ENCODE measurements around the gene CUBN.

Gene CUBN

DNA sequence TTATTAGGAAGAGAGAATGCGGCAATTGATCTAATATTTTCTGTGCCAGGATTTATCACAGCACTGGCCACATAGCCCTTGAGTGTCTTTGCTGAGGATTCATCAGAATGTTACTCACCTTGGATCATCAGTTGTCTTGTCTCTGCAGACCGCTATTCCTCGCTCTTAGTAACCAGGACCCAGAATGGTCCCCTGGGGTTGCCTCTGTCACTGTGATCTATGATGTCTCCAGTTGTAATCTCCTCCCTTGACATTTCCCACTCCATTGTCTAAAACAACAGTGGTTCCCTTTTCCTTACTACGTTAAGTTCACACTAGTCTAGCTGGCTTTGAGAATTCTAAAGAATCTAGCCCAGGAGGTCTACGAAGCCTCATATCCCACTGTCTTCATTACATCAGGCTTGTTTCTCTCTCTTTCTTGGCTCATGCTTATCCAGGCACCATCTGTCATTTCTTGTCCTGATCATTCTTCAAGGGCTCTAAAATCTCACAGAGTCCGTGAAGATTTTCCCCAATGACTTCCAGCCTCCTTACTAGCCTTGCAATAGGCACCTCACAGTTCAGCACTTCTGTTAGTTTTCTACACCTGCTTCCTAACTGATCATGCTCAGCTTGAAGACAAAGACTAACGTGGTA is 125.8 kb downstream of the CUBN start:
- no peak for TF ChIP-seq ZFX (IDR thresholded peaks at IDR 0.05)
- TF ChIP-seq, protein P1, sequence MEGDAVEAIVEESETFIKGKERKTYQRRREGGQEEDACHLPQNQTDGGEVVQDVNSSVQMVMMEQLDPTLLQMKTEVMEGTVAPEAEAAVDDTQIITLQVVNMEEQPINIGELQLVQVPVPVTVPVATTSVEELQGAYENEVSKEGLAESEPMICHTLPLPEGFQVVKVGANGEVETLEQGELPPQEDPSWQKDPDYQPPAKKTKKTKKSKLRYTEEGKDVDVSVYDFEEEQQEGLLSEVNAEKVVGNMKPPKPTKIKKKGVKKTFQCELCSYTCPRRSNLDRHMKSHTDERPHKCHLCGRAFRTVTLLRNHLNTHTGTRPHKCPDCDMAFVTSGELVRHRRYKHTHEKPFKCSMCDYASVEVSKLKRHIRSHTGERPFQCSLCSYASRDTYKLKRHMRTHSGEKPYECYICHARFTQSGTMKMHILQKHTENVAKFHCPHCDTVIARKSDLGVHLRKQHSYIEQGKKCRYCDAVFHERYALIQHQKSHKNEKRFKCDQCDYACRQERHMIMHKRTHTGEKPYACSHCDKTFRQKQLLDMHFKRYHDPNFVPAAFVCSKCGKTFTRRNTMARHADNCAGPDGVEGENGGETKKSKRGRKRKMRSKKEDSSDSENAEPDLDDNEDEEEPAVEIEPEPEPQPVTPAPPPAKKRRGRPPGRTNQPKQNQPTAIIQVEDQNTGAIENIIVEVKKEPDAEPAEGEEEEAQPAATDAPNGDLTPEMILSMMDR (conservative IDR thresholded peaks at IDR 0.05), result no peak
- H3K27ac ChIP-seq, result no peak overlapping the region

DNA sequence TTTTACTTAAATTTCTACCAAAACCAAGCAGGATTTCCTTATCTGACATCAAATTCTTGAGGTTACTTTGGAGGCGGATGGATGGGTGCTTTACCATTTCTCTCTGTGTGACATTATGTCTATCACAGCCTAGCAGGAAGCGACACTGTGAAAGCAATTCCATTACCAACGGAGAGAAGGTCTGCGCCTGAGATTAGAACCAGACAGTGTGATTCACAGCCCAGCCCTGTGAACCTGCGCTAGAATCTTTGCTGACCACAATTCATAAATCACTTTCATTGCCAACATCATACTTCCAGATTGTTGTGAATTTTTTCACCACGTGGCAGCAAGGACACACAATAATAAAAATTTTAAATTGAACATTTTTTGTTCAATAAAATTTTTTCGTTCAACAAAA is 126.5 kb downstream of the CUBN start:
- TF ChIP-seq, protein P1 (conservative IDR thresholded peaks at IDR 0.05), result no peak
- no peak for TF ChIP-seq ZFX (IDR thresholded peaks at IDR 0.05)
- H3K27ac ChIP-seq, result no peak overlapping the region

DNA sequence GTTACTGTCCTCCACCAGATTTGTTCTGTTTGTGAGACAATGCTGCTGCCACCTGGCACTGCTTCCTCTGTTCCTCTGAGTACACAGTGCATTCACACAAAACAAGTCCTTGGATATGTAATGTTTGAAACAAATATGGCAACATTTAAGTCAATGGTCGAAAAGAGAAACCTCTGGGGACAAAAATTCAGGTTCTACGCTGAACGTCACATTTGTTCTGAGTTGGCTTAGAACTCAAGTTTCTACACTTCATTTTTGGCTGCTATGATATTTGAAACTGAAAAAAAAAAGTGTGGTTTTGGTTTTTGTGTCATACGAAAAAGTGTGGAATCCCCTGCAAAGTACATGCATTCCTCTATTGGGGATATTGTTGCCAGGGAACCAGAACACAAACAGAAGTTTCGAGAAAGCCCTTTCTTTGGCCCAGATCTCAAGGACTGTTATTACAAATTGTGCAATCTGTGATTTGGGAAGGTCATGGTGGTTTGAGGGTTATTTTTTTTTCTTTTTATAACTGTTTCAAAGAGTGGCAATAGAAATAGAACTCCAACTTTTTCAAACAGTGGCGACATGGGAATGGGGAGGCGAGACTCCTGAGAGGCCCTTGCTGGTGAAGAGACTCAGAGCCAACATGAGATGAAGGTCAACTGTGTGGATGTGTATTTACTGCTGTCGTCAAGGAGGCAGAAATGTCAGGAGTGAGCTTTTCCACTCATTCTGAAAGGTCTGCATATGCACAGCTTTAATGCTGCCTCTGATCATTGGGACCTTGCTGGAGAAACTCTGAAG is 127.5 kb downstream of the CUBN start:
- no peak for TF ChIP-seq ZFX (IDR thresholded peaks at IDR 0.05)
- TF ChIP-seq, protein P1 (conservative IDR thresholded peaks at IDR 0.05), result no peak
- no peak overlapping the region for H3K27ac ChIP-seq

DNA sequence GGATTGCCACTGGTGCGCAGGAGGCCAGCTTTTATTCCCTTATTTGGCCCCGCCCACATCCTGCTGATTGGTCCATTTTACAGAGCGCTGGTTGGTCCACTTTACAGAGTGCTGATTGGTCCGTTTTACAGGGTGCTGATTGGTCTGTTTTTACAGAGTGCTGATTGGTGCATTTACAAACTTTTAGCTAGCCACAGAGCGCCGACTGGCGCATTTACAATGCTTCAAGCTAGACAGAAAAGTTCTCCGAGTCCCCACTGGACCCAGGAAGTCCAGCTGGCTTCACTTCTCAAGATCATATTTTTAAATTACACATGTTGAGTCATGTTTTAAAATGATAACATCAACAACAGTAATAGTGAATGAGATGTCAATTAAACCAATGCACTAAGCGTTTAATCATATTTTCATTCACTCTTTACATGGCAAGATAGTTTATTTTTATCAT is 128.3 kb downstream of the CUBN start:
- no peak overlapping the region for H3K27ac ChIP-seq
- no peak for TF ChIP-seq ZFX (IDR thresholded peaks at IDR 0.05)
- TF ChIP-seq, protein P1 (conservative IDR thresholded peaks at IDR 0.05), result no peak

DNA sequence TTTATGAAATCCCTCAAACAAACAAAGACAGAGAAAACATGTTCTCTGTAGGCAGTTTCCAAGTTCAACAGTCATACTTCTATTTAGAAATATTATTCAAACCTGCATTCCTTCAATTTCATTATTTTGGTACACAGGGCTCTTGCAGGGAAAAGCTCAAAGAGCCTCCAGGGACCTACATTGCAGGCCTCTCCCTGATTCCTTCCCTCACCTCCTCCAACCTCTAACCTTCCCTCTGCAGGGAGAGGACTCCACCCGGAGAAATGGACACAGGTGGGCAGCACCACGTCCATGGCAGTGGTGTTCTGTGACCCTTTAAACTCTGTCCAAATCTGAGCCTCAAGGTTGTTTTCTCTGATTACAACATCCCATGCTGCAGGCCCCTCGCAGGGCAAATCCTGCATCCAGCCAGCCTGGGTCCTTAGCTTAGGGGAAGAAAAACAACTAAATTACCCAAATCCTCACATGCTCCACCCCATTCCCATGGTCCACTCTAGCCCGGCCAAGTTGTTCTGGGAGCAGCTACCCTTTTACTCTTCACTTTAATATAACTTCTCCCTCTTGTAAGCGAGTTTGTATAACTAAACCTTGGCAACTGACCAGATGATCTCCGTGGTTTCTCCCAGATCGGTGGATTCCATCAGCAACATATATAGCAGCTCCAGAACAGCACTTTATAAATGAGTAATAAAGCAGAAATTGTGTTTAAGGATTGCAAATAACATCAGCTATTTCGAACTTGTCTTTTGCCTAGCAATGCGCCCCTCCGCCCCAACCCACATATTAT is 129.8 kb downstream of the CUBN start:
- no peak overlapping the region for H3K27ac ChIP-seq
- TF ChIP-seq, protein P1 (conservative IDR thresholded peaks at IDR 0.05), result no peak
- no peak for TF ChIP-seq ZFX (IDR thresholded peaks at IDR 0.05)

DNA sequence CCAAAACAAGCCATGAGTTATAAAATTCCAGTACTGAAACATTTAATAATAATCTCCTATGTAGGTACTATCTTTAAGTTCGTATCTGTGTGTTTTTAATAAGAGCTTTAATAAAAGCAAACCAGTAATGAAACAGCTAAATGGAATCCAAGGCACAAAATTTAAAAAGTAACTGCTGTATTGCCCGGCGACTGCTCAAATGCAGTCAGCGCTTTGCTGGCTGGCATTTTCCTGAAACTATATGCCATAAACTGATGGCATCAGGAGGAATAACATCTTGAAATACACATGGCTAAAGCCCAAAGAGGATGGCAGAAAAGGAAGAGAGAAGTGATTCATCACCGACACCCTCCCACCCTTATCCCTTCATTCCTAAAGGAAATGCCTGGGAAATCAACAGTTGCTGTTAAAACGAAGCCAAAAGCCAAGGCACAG is 133.1 kb downstream of the CUBN start:
- TF ChIP-seq, protein P1 (conservative IDR thresholded peaks at IDR 0.05), result no peak
- TF ChIP-seq ZFX (IDR thresholded peaks at IDR 0.05), result no peak
- no peak overlapping the region for H3K27ac ChIP-seq
